PFSK-1 (cell line): ENCODE measurements around the gene C11orf71. TPM values are rescaled to one million over a fixed set of nuclear protein-coding genes. Genes with fewer than 3 reads are reported as not detected.

Experiments used
- FOXP2 ChIP-seq: optimal IDR thresholded peaks from 2 replicates; pipeline ENCODE3; 2011; ENCODE audit warnings: borderline replicate concordance, control low read depth, inconsistent platforms; ENCODE audit not compliant: insufficient read depth; ENCODE audit errors: extremely low read length, extremely low read depth
- POLR2AphosphoS5 ChIP-seq: IDR thresholded peaks from 2 replicates; pipeline ENCODE4 v1.6.1; 2012; ENCODE audit warnings: low read depth, mild to moderate bottlenecking, control low read depth, low read length, moderate library complexity
- REST ChIP-seq, 2 experiments: IDR thresholded peaks; 2 replicates each; pipeline versions ENCODE4 v1.6.1 to v1.8.0; 2011 to 2012; ENCODE audit warnings: low read depth in 2 of 2, low read length in 2 of 2, control low read depth in 1 of 2, inconsistent platforms in 1 of 2, mild to moderate bottlenecking in 1 of 2, moderate library complexity in 1 of 2; ENCODE audit not compliant: insufficient read depth in 1 of 2
- SIN3A ChIP-seq: IDR thresholded peaks from 2 replicates; pipeline ENCODE4 v1.6.1; 2012; ENCODE audit warnings: mild to moderate bottlenecking, low read length, moderate library complexity, borderline replicate concordance; ENCODE audit not compliant: insufficient read depth
- TAF1 ChIP-seq: IDR thresholded peaks from 2 replicates; pipeline ENCODE4 v1.6.1; 2012; ENCODE audit warnings: low read length, control low read depth, borderline replicate concordance; ENCODE audit not compliant: insufficient read depth
- polyA plus RNA-seq: library from polyadenylated mRNA; unstranded; fragments of >200 nt; gene quantifications from one replicate; pipeline ENCODE4 v1.2.1, GENCODE V29; 2012; ENCODE audit warnings: low read depth, missing spikeins; ENCODE audit not compliant: insufficient read length

C11orf71 gene
- polyA plus RNA-seq, result 2.7 TPM

- peak; percentile 26 for TF ChIP-seq FOXP2
- TF ChIP-seq SIN3A, result peak; percentile 76; the same call in 1 of the 2 replicates
- TF ChIP-seq POLR2AphosphoS5, result peak; percentile 99
- TF ChIP-seq REST (IDR thresholded peaks at IDR 0.05; ENCODE audit: insufficient read depth in 1 of 2, low read depth in 2 of 2, low read length in 2 of 2), result no peak
- TF ChIP-seq TAF1, result peak; percentile 96
Observed at GRCh38 chr11:114400216-114400914, at the start of gene C11orf71, which contains the start of gene RBM7. TSS of gene C11orf71 (minus strand) at chr11:114400511. CDS start at chr11:114400331, 180 bp downstream. TSS of gene RBM7 (plus strand) at chr11:114400666. CDS start at chr11:114400672, 6 bp downstream.

- no peak for TF ChIP-seq SIN3A
- no peak for TF ChIP-seq FOXP2
- no peak for TF ChIP-seq POLR2AphosphoS5
- no peak for TF ChIP-seq TAF1
- no peak for TF ChIP-seq REST (IDR thresholded peaks at IDR 0.05; ENCODE audit: insufficient read depth in 1 of 2, low read depth in 2 of 2, low read length in 2 of 2)
Observed at GRCh38 chr11:114449845-114450244, 49.5 kb upstream of the C11orf71 start.

DNA sequence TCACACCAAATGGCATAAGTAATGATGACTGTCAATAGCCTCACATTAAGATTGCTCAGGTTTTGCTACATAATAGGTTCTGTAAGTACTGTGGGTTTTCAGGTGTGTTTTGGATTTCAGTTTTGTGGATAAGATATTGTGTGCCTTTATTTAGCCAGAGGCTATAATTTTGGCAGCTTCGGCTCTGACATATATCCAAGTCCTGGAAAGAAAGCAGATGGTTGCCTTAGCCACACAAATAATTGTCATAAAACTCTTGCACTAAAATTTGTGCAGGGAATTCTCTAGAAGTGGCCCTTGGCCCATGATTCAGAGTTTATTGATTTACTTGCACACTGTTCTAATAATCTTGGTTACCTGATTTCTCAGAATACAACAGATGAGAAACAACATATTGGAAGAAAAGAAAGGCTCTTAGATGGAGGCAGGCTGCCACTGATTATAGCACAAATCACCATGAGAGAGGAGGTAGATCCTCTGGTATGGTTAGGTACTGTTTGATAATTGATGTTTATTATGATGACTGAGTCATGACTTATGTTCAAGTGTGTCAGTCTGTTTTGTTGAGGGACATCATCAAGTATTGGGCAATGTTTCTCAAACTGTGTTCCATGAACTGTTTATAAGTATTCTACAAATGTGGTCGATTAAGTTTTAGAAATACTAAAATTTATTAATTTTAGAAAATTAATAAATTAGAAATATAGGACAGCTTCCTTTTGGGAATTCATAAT is 48.6 kb upstream of the C11orf71 start:
- TF ChIP-seq FOXP2, result no peak
- no peak for TF ChIP-seq REST (IDR thresholded peaks at IDR 0.05; ENCODE audit: insufficient read depth in 1 of 2, low read depth in 2 of 2, low read length in 2 of 2)
- no peak for TF ChIP-seq TAF1
- no peak for TF ChIP-seq SIN3A
- TF ChIP-seq POLR2AphosphoS5, result no peak

DNA sequence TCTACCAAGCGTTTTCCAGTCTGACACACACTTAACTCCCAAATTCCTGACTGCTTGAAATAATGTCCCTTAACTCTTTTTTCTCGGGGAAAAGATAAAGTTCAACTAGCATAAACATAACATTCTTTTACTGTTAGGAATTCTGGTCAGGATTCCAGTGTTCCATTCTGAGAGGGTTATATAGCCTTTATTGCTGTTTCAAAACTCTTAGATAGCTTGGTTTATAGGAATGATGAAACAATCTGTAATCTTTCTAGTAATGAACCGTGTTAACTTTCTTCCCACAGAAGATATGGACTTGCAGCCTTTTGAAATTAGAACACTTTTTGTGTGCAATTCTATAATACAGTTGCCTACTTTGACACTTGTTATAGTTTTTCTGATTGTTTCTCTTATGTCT is 47.6 kb upstream of the C11orf71 start:
- no peak for TF ChIP-seq POLR2AphosphoS5
- no peak for TF ChIP-seq REST (IDR thresholded peaks at IDR 0.05; ENCODE audit: insufficient read depth in 1 of 2, low read depth in 2 of 2, low read length in 2 of 2)
- TF ChIP-seq TAF1, result no peak
